Measurements from ENCODE around the gene SHISAL2B. TPM values are rescaled to one million over a fixed set of nuclear protein-coding genes. Genes with fewer than 3 reads are reported as not detected.
"Not testable (repeated sequence)": the region's sequence is repeated elsewhere in the genome, so short reads cannot be mapped to it uniquely, and the experiment has no call there.

SHISAL2B gene
- total RNA-seq, 1 experiment from 2014 or later, result not detected

- Mint-ChIP-seq H3K36me3 (ENCODE audit: insufficient read depth, unreplicated experiment) (no peaks in the 10 kb centered on the region), H3K4me1 (ENCODE audit: insufficient read depth, unreplicated experiment) (no peaks in the 10 kb centered on the region), H3K4me3 (ENCODE audit: unreplicated experiment) (no peak overlapping the region), H3K27me3 (ENCODE audit: insufficient read depth, unreplicated experiment) (no peaks in the 10 kb centered on the region), H3K9me3 (ENCODE audit: unreplicated experiment) (no peaks in the 10 kb centered on the region), H3K27ac (ENCODE audit: low read depth, unreplicated experiment) (no peak overlapping the region)
- no peak for DNase-seq (ENCODE audit: unreplicated experiment)
- no peak for TF ChIP-seq CTCF (IDR thresholded peaks at IDR 0.05; ENCODE audit: unreplicated experiment)
- POLR2A ChIA-PET, result no interaction called here
- CTCF ChIA-PET, result interaction anchor here (0.9 kb wide), 1 partner anchor 18 kb away, joined by 3 read pairs; no protein-coding TSS in a partner anchor
- BruUV-seq (replicated peaks), result no TSS peak
- intact Hi-C loops (cut with micrococcal nuclease), result no loop called here
Observed at GRCh38 chr5:64653766-64654560, 36.3 kb upstream of the SHISAL2B start.

- no peak overlapping the region for H3K27ac Mint-ChIP-seq (ENCODE audit: low read depth, unreplicated experiment)
- H3K4me3 Mint-ChIP-seq (ENCODE audit: unreplicated experiment), result no peak overlapping the region
- POLR2A ChIA-PET, result no interaction called here
- H3K27me3 Mint-ChIP-seq (ENCODE audit: insufficient read depth, unreplicated experiment), result no peaks in the 10 kb centered on the region
- no peaks in the 10 kb centered on the region for H3K9me3 Mint-ChIP-seq (ENCODE audit: unreplicated experiment)
- BruUV-seq (replicated peaks), result no TSS peak
- no peak for TF ChIP-seq CTCF (IDR thresholded peaks at IDR 0.05; ENCODE audit: unreplicated experiment)
- intact Hi-C loops (cut with micrococcal nuclease), result no loop called here
- H3K4me1 Mint-ChIP-seq (ENCODE audit: insufficient read depth, unreplicated experiment), result no peaks in the 10 kb centered on the region
- CTCF ChIA-PET, result interaction anchor here (0.9 kb wide), 1 partner anchor 19 kb away, joined by 3 read pairs; no protein-coding TSS in a partner anchor
- DNase-seq (ENCODE audit: unreplicated experiment), result no peak
- no peaks in the 10 kb centered on the region for H3K36me3 Mint-ChIP-seq (ENCODE audit: insufficient read depth, unreplicated experiment)
Observed at GRCh38 chr5:64654561-64654938, 35.8 kb upstream of the SHISAL2B start.

GRCh38 chr5:64655596-64655995 lies 34.7 kb upstream of the SHISAL2B start:
- Mint-ChIP-seq H3K9me3 (ENCODE audit: unreplicated experiment) (no peaks in the 10 kb centered on the region), H3K36me3 (ENCODE audit: insufficient read depth, unreplicated experiment) (no peaks in the 10 kb centered on the region), H3K27ac (ENCODE audit: low read depth, unreplicated experiment) (no peak overlapping the region), H3K4me3 (ENCODE audit: unreplicated experiment) (no peak overlapping the region), H3K4me1 (ENCODE audit: insufficient read depth, unreplicated experiment) (no peaks in the 10 kb centered on the region), H3K27me3 (ENCODE audit: insufficient read depth, unreplicated experiment) (no peaks in the 10 kb centered on the region)
- CTCF ChIA-PET, result interaction anchor here (0.6 kb wide), 1 partner anchor 372 kb away, joined by 3 read pairs; no protein-coding TSS in a partner anchor
- no peak for DNase-seq (ENCODE audit: unreplicated experiment)
- BruUV-seq (replicated peaks), result no TSS peak
- no peak for TF ChIP-seq CTCF (IDR thresholded peaks at IDR 0.05; ENCODE audit: unreplicated experiment)
- intact Hi-C loops (cut with micrococcal nuclease), result no loop called here
- POLR2A ChIA-PET, result interaction anchor here (0.6 kb wide), 1 partner anchor 543 kb away, joined by 3 read pairs; no protein-coding TSS in a partner anchor

DNA sequence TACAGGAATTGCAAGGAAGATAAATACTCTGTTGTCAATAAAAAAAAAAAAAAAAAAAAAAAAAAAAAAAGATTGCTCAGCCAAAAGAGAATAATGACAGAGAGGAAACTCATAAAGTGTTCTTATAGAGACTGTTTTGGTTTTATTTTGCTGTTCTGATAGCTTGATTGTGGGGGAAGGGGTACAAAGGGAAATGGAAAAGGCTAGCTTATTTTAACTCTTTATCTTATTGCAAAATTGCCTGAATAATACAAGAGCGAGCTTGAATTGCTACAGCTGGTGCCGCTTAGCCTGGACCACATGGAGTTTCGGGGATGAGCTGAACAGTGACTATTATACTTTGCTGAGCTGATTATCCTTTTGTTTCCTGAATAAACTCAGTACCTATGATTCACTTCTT lies 31.0 kb upstream of the SHISAL2B start:
- ChIA-PET POLR2A (interaction anchor here (1.9 kb wide), 1 partner anchor 11 kb away, joined by 5 read pairs; no protein-coding TSS in a partner anchor), CTCF (interaction anchor here (0.7 to 1.6 kb wide), 5 partner anchors 13 to 829 kb away, joined by 3 to 6 read pairs (median 5); no protein-coding TSS in a partner anchor)
- BruUV-seq (replicated peaks), result no TSS peak
- no peak for DNase-seq (ENCODE audit: unreplicated experiment)
- no peaks in the 10 kb centered on the region for H3K36me3 Mint-ChIP-seq (ENCODE audit: insufficient read depth, unreplicated experiment)
- intact Hi-C loops (cut with micrococcal nuclease), result no loop called here
- H3K4me1 Mint-ChIP-seq (ENCODE audit: insufficient read depth, unreplicated experiment), result no peaks in the 10 kb centered on the region
- H3K27me3 Mint-ChIP-seq (ENCODE audit: insufficient read depth, unreplicated experiment), result no peaks in the 10 kb centered on the region
- no peak overlapping the region for H3K4me3 Mint-ChIP-seq (ENCODE audit: unreplicated experiment)
- H3K27ac Mint-ChIP-seq (ENCODE audit: low read depth, unreplicated experiment), result no peak overlapping the region
- TF ChIP-seq CTCF (IDR thresholded peaks at IDR 0.05; ENCODE audit: unreplicated experiment), result no peak
- H3K9me3 Mint-ChIP-seq (ENCODE audit: unreplicated experiment), result no peaks in the 10 kb centered on the region

- POLR2A ChIA-PET; BruUV-seq (replicated peaks); CTCF ChIA-PET; intact Hi-C loops (cut with micrococcal nuclease); H3K27ac Mint-ChIP-seq (ENCODE audit: low read depth, unreplicated experiment); H3K36me3 Mint-ChIP-seq (ENCODE audit: insufficient read depth, unreplicated experiment); H3K27me3 Mint-ChIP-seq (ENCODE audit: insufficient read depth, unreplicated experiment); H3K4me3 Mint-ChIP-seq (ENCODE audit: unreplicated experiment); H3K4me1 Mint-ChIP-seq (ENCODE audit: insufficient read depth, unreplicated experiment); H3K9me3 Mint-ChIP-seq (ENCODE audit: unreplicated experiment): not testable (repeated sequence)
- peak; percentile 23 for DNase-seq (ENCODE audit: unreplicated experiment)
Observed at GRCh38 chr5:64663181-64663580, 27.1 kb upstream of the SHISAL2B start.
